VCaP (cell line): ENCODE measurements around the gene ZCCHC24.
A peak's percentile ranks its signal among the peaks of the same experiment; 100 is the strongest.

Experiments used
- H3K27ac ChIP-seq: fragments of 450-650 bp; 2 replicates; pipeline ENCODE4 v1.5.1; 2017
- CTCF ChIP-seq: fragments of 450-650 bp; conservative IDR thresholded peaks from 2 replicates; pipeline ENCODE4 v1.5.1; 2017; ENCODE audit warnings: mild to moderate bottlenecking, moderate library complexity

The ZCCHC24 gene

GRCh38 chr10:79427965-79428364 is 17.5 kb downstream of the ZCCHC24 start:
- TF ChIP-seq CTCF: no peak

GRCh38 chr10:79425074-79425532 is 20.3 kb downstream of the ZCCHC24 start:
- peak overlapping the region; percentile 18; the same call in 1 of the 2 replicates for H3K27ac ChIP-seq
- TF ChIP-seq CTCF: no peak

More at GRCh38 chr10:79427965-79428364, 17.5 kb downstream of the ZCCHC24 start:
- no peak overlapping the region for H3K27ac ChIP-seq

GRCh38 chr10:79424221-79425073 is 21.0 kb downstream of the ZCCHC24 start:
- H3K27ac ChIP-seq: peak overlapping the region; percentile 18; the same call in 1 of the 2 replicates
- TF ChIP-seq CTCF: no peak

- no peak for TF ChIP-seq CTCF
- no peak overlapping the region for H3K27ac ChIP-seq
These were observed 23.1 kb downstream of the ZCCHC24 start for GRCh38 chr10:79422178-79422892.

GRCh38 chr10:79420974-79421688 is 24.3 kb downstream of the ZCCHC24 start:
- H3K27ac ChIP-seq: no peak overlapping the region
- TF ChIP-seq CTCF: no peak

- no peak for TF ChIP-seq CTCF
These were observed 26.4 kb downstream of the ZCCHC24 start for GRCh38 chr10:79418886-79419595.

More at GRCh38 chr10:79418886-79419595, 26.4 kb downstream of the ZCCHC24 start:
- H3K27ac ChIP-seq: no peak overlapping the region
